AG09319 (cell line): ENCODE data around the gene RBBP6.
"Not testable (repeated sequence)": the region's sequence is repeated elsewhere in the genome, so short reads cannot be mapped to it uniquely, and the experiment has no call there.

Experiments
- DNase-seq: peaks from one replicate; pipeline ENCODE4 v3.0.0-alpha.2; 2010; ENCODE audit warnings: low read depth; ENCODE audit errors: extremely low read depth
- TF ChIP-seq, protein P1 (sequence below): IDR thresholded peaks from 2 replicates; pipeline ENCODE4 v1.5.1; 2011; ENCODE audit warnings: low read depth, mild to moderate bottlenecking, inconsistent platforms, low read length, moderate library complexity

Gene RBBP6

GRCh38 chr16:24589997-24590396 is 50.6 kb downstream of the RBBP6 start:
- TF ChIP-seq, protein P1, sequence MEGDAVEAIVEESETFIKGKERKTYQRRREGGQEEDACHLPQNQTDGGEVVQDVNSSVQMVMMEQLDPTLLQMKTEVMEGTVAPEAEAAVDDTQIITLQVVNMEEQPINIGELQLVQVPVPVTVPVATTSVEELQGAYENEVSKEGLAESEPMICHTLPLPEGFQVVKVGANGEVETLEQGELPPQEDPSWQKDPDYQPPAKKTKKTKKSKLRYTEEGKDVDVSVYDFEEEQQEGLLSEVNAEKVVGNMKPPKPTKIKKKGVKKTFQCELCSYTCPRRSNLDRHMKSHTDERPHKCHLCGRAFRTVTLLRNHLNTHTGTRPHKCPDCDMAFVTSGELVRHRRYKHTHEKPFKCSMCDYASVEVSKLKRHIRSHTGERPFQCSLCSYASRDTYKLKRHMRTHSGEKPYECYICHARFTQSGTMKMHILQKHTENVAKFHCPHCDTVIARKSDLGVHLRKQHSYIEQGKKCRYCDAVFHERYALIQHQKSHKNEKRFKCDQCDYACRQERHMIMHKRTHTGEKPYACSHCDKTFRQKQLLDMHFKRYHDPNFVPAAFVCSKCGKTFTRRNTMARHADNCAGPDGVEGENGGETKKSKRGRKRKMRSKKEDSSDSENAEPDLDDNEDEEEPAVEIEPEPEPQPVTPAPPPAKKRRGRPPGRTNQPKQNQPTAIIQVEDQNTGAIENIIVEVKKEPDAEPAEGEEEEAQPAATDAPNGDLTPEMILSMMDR, result no peak
- no peak for DNase-seq

DNA sequence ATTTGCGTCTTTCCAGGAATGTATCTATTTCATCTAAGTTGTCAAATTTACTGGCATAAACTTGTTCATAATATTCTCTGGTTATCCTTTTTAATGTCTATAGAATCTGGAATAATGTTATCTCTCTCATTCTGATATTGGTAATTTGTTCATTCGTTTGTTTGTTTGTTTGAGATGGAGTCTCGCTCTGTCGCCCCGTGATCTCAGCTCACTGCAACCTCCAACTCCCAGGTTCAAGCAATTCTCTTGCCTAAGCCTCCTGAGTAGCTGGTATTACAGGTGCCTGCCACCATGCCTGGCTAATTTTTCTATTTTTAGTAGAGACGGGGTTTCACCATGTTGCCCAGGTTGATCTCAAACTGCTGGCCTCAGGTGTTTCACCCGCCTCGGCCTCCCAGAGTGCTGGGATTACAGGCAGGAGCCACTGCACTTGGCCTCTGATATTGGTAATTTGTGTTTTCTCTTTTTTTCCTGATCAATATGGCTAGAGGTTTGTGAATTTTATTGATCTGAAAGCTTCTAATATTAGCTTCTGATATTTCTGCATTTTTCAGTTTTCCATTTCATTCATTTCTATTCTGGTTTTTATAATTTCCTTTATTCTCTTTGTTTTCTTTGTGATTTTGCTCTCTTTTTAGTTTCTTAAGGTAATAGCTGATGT is 59.5 kb downstream of the RBBP6 start:
- TF ChIP-seq, protein P1, result no peak

DNA sequence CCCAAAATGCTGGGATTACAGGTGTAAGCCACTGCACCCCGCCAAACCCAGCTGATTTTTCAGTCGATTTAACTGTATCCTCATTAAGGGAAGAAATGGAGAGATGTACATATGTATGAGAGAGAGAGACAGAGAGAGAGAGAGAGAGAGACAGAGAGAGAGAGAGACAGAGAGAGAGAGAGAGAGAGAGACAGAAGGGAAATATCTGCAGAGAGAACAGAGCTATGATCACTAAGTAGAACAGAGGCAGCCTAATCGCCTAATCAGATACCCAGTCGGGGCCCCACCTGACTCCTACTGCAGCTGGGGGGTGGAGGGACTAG is 70.0 kb downstream of the RBBP6 start:
- DNase-seq, result no peak
- TF ChIP-seq, protein P1, result no peak

More for the DNA sequence above, 59.5 kb downstream of the RBBP6 start:
- no peak for DNase-seq

GRCh38 chr16:24609740-24610415 is 70.5 kb downstream of the RBBP6 start:
- TF ChIP-seq, protein P1, result no peak
- DNase-seq, result no peak

GRCh38 chr16:24610416-24610755 is 71.0 kb downstream of the RBBP6 start:
- TF ChIP-seq, protein P1, result no peak
- no peak for DNase-seq

DNA sequence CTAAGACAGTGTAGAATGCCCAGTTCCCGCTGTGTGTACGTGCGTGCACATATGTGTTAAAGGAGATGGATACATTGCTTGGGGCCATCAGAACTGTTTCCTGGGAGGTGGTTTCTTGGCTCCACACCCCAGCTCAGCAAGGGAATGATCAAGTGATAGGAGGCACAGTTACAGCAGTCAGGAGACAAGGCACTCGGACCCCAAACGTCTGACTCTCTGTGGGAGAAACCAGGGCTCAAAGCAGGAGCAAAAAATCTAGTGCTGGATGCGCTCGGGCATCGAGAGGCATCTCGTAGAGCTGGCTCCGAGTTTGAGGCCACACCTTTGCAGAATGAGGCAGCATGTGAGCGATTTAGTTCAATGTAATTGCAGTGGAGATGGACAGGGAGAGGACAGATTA is 71.9 kb downstream of the RBBP6 start:
- TF ChIP-seq, protein P1, result no peak

GRCh38 chr16:24612656-24613055 is 73.3 kb downstream of the RBBP6 start:
- TF ChIP-seq, protein P1, result no peak
- DNase-seq, result no peak

More for the DNA sequence above, 71.9 kb downstream of the RBBP6 start:
- DNase-seq, result no peak

DNA sequence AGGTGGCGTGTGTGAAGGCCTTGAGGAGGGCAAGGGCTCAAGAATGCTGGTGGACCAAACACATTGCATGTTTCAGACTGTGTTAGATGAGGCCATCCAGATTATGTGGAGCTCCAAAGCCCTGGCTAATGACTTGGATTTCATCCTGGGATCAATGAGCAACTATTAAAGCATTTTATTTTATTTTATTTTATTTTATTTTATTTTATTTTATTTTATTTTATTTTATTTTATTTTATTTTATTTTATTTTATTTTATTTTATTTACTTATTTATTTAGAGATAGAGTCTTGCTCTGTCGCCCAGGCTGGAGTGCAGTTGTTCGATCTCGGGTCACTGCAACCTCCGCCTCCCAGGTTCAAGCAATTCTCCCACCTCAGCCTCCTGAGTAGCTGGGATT is 73.9 kb downstream of the RBBP6 start:
- DNase-seq, result not testable (repeated sequence)
